NCI-H187 treated with DMSO at 0.1 percent for 48 hours (cell line): ENCODE data around the gene RAB31.
A peak's percentile ranks its signal among the peaks of the same experiment; 100 is the strongest.
"Not testable (repeated sequence)": the region's sequence is repeated elsewhere in the genome, so short reads cannot be mapped to it uniquely, and the experiment has no call there.

Source experiments
- DNase-seq: peaks from one replicate; lab custom pipeline; 2025; lab: John Stamatoyannopoulos, UW

Gene RAB31, protein sequence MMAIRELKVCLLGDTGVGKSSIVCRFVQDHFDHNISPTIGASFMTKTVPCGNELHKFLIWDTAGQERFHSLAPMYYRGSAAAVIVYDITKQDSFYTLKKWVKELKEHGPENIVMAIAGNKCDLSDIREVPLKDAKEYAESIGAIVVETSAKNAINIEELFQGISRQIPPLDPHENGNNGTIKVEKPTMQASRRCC

DNA sequence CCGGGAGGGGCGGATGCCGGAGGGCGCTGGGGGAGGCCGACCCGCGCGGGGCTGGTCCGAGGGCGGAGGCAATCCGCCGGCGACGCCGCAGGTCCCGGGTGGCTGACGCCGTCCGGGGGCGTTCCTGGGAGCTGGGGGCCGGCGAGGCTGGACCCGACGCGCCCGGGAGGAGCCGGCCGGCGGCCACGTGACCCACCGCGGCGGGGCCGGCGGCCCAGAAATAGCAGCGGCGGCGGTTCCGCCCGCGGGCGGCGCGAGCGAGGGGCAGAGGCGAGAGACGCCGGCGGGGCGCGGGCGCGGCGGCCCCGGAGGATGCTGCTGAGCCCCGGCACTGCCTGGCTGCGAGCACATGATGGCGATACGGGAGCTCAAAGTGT lies at the start of gene RAB31:
TSS of gene RAB31 (plus strand) at position 245 of the 377 bp plus-strand sequence. CDS start at position 350, 105 bp downstream.
- DNase-seq: no peak

DNA sequence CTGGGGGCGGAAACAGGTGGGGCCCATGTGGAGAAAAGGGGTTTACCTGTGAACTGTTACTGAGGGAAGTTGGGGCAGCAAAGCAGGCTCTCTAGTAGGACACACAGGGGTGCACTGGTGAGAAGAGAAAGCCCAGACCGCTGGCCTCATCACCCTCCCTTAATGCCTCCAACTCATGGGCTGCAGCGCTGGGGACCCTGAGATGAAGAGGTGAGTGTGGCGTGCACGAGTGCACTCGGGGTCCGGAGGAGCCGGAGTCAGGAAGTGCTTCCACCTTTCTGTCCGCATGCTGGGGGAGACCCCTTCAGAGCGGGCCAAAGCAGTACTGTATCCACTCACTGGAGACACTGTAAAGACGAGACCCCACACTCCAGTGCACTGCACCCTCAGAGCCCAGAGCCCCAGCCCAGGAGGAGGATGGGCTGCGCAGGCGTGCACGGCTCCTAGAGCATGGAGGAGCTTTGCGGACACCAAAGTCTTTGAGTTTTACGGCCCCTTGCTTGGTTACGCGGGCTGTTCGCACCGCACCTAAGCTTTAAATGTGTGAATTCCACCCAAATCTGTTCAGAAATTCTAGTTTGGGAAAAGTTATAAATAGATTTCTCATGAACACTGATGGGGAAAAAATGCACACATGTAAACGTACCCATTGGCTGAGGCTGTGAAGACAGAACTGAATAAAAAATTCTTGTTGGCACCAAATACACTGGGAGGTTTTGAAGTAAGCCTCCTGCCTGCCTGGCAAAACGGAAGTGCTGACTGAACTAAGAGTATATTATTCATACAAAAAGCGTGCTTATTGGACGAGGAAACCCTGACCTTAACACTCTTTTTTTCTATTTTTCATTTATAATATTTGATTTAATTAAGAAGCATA lies 48.4 kb upstream of the RAB31 start:
- DNase-seq: no peak

DNA sequence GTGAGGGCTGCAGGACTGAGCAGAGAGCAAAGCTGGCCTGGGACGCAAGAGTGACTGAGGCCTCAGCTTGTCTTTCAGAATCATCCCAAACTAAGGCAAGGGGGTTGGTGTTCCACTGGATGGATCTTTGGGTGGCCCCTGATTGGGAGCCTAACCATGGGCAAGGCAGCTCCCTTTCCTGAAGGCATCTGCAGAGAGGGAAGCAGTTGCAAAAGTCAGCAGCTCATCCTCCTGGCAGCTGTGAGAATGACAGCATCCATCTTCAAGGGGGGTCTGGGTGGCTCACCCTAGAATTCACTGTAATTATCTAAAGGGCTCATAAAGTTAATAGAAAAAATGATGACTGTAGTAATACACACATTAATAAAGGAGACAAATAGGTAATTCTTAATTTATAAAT lies 46.5 kb upstream of the RAB31 start:
- DNase-seq: no peak

DNA sequence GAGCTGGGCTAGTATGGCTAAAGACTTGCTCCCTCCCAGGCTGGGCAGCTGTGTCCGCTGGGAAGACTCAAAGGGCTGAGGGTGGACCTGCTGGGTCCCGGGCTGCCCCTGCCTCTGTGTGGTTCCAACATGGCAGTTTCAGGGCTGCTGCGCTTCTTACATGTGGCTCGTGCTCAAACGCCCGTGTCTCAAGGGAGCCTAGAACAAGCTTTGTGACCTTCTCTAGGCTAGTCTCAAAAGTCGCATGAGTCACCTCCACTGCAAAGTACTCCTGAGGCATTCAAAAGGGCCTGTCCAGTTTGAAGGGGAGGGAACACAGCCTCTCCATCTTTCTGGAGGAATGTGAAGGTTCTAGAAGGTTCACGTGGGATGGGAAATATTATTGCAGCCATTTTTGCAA lies 44.7 kb upstream of the RAB31 start:
- no peak for DNase-seq

DNA sequence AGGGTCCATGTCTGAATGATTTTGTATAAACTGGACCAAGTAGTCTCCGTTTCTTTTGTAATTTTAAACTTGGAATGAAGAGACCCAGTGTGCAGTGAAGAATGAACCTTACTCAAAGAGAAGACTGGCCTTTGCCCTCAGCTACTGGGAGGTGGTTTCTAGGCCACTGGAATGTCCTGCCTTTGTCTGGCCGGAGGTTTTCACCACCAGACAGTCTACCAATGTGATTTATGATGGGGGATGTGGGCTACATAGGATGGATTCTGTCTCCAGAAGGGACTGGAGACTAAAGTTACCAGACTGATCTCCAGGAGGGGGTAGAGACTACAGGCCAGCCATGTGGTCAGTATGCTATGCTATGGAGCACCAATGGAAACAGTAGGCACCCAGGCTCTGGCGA lies 42.8 kb upstream of the RAB31 start:
- DNase-seq: no peak

DNA sequence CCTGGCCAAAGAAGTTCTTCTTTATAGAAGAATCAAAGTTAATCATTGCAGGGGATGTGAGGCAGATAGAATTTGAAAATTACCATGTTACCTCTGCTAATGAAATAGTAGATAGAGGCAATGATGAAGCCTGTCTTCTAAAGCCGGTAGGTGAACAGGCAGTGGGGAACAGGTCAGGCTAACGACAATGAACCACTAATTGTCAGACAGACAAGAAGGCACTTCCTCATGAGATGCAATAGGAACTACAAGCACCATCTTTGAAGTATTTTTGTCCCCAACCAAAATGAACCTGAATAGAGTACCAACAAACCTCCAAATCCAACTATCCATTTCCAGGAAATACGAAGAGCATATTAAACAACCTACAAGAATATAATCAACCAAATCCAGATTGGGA lies 41.6 kb upstream of the RAB31 start:
- no peak for DNase-seq

DNA sequence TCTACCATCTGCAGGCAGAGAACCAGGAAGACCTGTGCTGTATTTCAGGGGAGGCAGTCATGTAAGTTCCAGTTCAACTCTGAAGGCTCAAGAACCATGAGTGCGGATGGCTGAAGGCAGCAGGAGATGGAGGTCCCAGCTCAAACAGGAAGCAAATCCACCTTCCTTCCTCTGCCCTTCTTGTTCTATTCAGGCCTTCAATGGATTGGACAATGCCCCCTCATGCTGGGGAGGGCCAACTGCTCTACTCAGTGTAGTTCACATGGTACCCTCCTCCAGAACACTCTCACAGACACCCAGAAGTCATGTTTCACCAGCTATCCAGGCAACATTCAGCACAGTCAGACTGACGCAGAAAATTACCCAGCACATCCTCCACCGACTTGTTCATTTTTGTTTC lies 39.1 kb upstream of the RAB31 start:
- DNase-seq: no peak

DNA sequence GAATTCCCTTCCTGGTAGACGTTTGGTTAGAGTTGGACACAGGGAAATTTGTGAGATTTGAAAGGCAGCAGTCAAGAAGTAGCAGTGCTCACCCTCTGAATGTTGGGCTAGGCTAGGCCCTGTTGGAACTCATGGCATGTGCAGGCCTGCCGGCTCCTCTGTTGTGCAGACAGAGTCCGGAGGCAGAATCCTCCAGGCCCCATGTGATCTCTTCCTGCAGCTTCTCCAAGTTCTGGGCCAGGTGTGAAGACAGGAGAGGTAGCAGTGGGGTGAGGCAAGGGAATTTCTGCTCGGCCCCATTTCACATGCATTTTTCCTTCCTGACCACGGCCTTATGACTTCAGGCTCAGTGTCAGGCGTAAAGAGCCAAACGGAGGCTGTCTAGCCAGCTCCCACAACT lies 36.9 kb upstream of the RAB31 start:
- no peak for DNase-seq

DNA sequence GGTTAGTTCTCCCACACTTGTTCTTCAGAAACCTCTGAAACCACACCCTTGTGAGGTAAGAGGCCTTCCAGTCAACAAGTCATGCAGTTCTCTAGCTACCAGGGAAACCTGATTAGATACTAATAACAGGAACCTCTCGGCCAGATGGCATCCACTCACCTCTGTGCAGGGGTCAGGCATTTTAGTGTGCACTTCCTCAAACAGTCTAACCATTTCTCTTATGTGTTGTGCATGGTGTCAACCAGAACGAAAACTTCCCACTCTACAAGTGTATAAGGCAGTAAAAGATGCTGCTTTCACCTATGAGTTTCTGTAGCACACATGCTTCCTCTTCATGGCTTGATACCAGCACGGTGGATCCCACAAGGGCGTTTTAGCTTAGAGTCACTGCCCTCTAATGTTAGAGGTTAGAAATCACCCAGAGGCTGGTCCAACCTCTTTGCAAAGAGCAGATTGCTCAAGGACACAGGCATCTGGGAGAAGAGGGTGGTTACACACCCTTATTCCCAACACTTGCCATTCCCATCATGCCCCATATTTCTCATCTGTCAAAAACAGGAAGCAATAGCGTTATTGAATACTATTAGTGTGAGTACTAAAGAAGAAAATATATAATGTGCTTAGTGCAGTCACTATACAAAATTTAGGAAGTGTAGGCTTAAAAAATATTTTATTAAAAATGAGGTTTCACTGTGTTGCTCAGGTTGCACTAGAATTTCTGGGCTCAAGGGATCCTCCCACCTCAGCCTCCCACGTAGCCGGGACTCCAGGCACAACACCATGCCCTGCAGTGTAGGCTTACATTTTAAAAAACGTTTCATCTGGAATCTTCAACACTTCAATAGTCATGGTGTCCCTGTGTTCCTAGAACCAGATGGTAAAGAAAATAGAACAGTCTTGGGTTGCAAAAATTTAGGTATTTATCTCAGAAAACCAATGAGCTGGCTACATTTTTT lies 34.5 kb upstream of the RAB31 start:
- DNase-seq: no peak

DNA sequence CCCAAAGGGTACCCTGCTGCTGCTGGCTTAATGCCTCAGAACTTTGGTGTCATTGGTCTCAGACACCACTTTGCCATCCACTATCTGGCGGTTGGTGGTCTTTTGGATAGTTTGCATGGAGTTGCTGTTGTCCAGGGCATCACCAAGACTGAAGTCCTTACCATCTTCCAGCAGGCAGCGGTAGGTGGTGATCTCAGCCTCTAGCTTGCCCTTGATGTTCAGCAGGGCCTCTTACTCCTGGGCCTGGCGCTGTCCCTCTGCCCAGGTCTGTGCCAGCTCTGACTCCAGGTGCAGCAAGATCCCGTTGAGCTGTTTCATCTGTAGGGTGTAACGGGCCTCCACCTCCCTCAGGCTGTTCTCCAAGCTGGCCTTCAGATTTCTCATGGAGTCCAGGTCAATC lies 29.9 kb upstream of the RAB31 start:
- not testable (repeated sequence) for DNase-seq

DNA sequence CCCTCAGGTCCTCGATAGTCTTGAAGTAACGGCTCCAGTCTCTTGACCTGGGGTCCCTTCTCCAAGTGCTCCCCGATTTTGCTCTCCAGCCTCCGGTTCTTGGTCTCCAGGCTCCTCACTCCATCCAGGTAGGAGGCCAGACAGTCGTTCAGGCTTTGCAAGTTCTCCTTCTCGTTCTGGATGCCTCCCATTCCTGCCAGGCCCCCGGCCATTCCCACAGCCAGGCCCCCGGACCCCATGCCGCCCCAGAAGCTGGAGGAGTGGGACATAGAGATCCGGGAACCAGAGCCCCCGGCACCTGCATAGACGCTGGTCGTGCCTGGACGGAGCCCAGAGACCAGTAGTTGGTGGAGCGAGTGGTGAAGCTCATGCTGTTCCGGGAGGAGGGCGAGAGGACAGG lies 29.0 kb upstream of the RAB31 start:
- DNase-seq: no peak

DNA sequence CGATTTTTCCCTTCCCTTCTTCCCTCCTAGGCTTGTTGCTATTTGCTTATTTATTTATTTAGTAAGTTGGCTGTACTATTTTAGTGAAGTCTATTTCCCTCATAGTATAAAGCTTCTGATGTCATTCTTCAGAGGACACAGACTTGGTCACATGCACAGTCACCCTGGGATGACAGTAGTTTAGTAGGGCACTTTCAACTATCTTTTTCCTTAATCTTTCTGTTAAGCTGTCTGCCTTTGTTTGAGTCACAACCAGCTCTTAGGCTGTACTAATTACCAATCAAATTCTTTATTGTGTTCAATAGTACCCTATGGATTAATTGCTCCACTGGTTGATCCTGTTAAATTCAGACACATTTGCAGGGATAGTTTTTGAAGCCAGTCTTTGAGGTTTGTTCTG lies 26.9 kb upstream of the RAB31 start:
- no peak for DNase-seq

DNA sequence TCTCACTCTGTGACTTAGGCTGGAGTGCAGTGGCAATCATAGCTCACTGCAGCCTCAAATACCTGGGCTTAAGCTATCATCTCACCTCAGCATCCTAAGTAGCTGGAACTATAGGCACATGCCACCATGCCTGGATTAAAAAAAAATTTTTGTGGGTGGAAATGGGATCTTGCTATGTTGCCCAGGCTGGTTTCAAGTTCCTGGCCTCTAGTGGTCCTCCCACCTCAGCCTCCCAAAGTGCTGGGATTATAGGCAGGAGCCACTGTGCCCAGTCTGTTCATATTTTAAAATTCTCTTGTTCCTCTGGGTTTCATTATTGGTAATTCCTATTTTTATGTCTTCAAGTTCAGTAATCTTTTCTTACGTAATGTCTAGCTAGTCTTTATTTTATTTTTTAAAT lies 25.5 kb upstream of the RAB31 start:
- DNase-seq: no peak

DNA sequence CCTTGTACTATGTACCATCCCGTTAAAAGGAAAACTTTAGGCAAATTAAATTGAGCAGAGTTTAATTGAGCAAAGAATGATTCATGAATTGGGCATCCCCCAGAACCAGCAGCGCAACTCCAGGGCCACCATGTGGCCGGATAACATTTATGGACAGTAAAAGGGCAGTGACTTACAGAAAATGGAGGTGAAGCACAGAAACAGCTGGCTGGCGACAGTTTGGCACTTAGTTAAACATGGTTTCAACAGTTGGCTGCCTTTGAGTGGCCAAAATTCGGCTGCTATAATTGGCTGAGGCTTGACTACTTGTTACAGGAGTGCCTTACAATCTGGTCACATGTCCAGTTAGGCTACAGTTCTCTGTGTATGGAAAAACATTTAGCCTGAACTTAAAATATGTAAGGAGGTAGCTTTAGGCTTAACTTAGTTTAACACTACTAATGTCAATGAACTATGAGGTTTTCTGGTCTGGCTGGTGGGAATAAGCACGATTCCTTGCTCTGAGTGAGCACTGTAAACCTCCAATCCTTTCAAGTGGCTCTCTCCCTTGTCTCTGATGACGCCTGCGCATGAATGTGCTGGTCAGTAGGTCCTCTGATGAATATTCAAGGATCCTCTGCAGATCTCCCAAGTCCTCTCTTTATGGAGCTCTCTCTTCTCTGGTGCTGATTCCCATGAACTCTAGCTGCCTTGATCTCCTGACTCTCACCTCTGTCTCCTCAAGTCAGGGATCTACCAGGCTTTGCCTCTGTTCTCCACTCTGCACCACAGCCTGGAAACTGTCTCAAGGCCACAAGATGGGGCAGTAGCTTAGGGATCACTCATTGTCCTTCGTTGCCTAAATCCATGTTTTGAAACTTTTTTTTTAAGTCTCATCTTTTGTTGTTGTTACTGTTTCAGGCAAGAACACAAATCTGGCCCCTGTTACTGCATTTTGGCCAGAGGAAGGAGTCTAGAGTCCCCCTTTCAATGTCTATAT lies 24.4 kb upstream of the RAB31 start:
- no peak for DNase-seq

DNA sequence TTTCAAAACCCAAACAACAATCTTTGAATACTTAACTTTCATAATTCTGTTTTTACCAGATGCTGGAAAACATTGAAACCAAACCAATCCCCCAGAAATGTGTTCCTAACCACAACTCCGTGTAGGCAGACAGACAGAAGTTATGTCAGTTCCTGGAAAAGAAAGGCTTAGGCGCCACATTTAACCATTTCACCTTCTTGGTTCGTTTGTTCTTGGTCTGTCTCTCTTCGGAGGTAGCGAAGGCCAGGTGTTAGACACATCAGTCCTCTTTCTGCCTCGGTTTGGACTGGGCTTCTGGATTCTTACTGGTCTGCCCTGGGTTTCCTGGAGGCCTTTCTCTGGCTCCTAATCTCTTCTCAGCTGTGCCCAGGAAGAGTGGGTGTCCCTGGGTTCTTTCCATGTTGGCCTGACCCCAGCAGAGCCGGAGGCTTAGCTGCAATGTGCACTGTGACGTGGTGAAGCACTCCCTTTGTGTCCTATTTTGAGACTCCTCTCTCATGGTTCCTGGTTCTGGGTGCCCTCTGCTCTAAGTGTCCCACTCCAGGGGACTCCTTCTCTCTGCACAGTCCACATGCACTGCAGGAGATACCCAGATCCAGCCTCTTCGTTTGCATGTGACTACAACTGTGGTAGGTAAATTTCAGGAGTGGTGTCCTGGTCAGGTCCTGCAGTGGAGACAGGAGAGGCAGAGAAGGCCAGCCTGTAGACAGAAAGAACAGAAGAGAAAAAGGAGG lies 23.1 kb upstream of the RAB31 start:
- no peak for DNase-seq

DNA sequence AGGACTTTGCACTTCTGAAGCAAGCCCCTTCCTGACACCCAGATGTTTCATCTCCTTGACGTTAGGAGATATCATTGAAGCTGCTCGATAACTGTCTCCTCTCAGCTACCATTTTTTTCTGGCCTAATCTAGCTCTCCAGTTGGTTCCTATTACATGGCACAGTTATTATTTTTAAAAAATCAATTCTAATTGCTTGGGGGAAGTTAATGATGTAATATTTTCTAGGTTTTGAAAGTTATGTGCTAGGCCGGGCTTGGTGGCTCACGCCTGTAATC lies 22.5 kb upstream of the RAB31 start:
- no peak for DNase-seq

DNA sequence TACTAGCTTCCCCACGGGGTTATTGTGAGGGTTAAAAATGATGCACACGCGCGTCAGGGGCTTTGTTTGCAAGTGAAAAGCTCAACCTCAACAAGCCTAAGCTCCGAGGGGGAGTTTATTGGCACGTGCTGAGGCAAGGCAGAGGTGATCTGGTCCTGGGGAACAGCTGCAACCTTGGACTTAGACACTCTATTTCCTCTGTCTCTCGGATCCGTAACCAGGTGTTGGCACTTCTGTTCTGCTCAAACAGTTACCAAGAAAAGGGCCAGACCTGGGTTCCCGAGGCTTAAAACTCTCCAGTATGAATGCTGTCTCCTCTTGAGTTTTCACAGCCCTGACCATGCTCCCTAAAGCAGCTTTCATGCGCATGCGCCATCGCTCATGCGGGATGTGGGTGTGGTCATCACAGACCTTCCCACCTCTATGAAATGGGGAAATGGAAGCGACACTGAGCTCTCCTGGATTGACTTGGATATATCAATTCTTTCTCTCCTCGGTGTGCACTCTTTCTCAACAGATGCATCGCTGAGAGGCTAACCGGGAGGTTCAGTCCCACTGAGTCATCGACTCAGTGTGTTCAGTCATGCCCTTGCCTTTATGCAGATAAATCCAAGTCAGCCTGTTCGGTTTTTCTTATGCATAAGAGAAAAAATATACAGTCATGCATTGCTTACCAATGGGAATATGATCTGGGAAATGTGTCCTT lies 19.9 kb upstream of the RAB31 start:
- peak; percentile 17 for DNase-seq

DNA sequence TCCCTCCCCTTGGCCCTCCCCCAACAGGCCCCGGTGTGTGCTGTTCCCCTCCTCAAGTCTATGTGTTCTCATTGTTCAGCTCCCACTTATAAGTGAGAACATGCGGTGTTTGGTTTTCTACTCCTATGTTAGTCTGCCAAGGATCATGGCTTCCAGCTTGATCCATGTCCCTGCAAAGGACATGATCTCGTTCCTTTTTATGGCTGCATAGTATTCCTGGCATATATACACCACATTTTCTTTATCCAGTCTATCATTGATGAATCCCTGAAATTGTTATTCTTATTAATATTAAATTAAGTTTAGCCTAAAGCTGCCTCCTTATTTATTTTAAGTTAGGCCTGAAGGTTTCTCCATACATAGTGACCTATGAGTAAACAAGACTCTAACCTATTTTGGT lies 18.8 kb upstream of the RAB31 start:
- no peak for DNase-seq

DNA sequence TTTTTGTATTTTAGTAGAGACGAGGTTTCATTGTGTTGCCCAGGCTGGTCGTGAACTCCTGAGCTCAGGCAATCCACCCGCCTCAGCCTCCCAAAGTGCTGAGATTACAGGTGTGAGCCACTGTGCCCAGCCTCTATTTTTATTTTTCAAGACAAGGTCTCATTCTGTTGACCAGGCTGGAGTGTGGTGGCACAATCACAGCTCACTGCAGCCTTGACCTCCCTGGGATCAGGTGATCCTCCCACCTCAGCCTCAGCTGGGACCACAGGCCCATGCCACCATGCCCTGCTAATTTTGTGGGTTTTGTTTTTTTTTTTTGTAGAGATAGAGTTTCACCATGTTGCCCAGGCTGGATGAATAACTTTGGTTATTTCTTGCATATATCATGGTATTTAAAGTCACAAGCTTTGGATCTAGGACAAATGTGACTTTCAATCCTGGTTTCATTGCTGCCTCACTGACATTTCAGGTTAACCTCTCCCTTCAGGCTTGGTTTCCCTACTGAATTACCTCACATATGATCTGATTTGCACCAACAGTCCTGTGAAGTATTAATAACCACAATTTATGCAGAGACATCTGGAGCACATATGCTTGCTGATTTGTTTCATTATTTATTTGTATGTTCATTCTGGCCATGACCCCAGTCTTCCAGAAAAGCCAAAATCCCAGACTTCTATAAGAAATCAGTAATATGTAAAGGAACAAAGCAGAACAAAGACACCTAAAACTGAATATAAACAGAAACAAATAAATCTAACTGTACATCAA lies 17.5 kb upstream of the RAB31 start:
- no peak for DNase-seq

DNA sequence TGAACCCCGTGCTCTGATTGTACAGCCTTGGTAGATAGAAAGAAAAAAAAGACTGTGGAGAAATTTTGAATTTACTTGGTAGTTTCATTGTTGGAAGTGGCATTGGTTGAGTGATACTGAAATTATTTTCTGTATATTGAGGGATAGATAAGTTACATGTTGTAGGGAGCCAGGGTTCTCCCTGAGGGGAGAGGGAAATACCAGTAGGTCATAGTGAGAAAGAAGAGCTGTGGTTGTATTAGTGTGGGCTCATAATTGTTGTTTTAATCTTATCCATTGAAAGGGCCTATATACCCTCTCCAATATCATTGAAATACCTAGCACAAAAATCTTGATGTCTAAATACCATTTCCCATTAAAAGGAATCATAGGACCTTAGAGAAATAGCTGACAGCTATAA lies 16.9 kb upstream of the RAB31 start:
- no peak for DNase-seq
